Measurements from ENCODE around the gene PROM2. TPM values are rescaled to one million over a fixed set of nuclear protein-coding genes. Genes with fewer than 3 reads are reported as not detected.

The PROM2 gene
- polyA plus RNA-seq, 1 donor (not counting 4 experiments of a cell fraction or from before 2014, with no cell fraction given): 11.4 TPM

- TF ChIP-seq CTCF (optimal IDR thresholded peaks at IDR 0.05 in 1 of 3, IDR thresholded peaks at IDR 0.05 in 1 of 3, conservative IDR thresholded peaks at IDR 0.05 in 1 of 3; ENCODE audit: extremely low read depth in 1 of 3, insufficient read depth in 2 of 3, low read length in 3 of 3) (no peak), EZH2 (IDR thresholded peaks at IDR 0.05; ENCODE audit: low read length) (no peak)
- H4K20me1 ChIP-seq (ENCODE audit: control insufficient read depth, extremely low read depth, insufficient read depth, low read length): no peaks in the 10 kb centered on the region
- no peaks in the 10 kb centered on the region for H3K9me3 ChIP-seq (ENCODE audit: control insufficient read depth, low read depth, low read length)
- H3K79me2 ChIP-seq (ENCODE audit: control insufficient read depth, insufficient read depth, low read length): no peaks in the 10 kb centered on the region
- peaks cover 3% of the 10 kb centered on the region for H3K4me1 ChIP-seq (ENCODE audit: control insufficient read depth, extremely low read depth, insufficient read depth, low read length)
- H3K4me2 ChIP-seq (ENCODE audit: control insufficient read depth, extremely low read depth, insufficient read depth, low read depth, low read length): no peak overlapping the region
- H3K27me3 ChIP-seq (ENCODE audit: control insufficient read depth, extremely low read depth, insufficient read depth, low read length): no peaks in the 10 kb centered on the region
- FAIRE-seq: no peak
- H3K36me3 ChIP-seq (ENCODE audit: control insufficient read depth in 2 of 2, extremely low read depth in 1 of 2, insufficient read depth in 2 of 2, low read length in 2 of 2): peaks cover 3 to 47% of the 10 kb centered on the region in 2 experiments
- no peak overlapping the region for H3K27ac ChIP-seq (ENCODE audit: control insufficient read depth, insufficient read depth, low read length)
- H3K4me3 ChIP-seq (ENCODE audit: control insufficient read depth in 2 of 3, extremely low read depth in 1 of 3, insufficient read depth in 2 of 3, low read depth in 1 of 3, low read length in 3 of 3): no peak overlapping the region
- DNase-seq (ENCODE audit: low read depth, low spot score): no peak
- no peaks in the 10 kb centered on the region for H3K9me1 ChIP-seq (ENCODE audit: control insufficient read depth, extremely low read depth, insufficient read depth, low read length)
- no peak overlapping the region for H2AFZ ChIP-seq (ENCODE audit: control insufficient read depth, low read length)
- dilution Hi-C loops (cut with MboI; ENCODE audit: extremely low pct_ligation_motif_present, low sequenced_read_pairs): no loop called here
- no peak overlapping the region for H3K9ac ChIP-seq (ENCODE audit: control insufficient read depth, extremely low read depth, insufficient read depth, low read length)
These were observed 13.1 kb downstream of the PROM2 start for GRCh38 chr2:95287336-95287735.

- FAIRE-seq (no peak), DNase-seq (ENCODE audit: low read depth, low spot score) (no peak)
- peaks cover 8% of the 10 kb centered on the region for H3K4me1 ChIP-seq (ENCODE audit: control insufficient read depth, extremely low read depth, insufficient read depth, low read length)
- H3K9me3 ChIP-seq (ENCODE audit: control insufficient read depth, low read depth, low read length): no peaks in the 10 kb centered on the region
- no peaks in the 10 kb centered on the region for H4K20me1 ChIP-seq (ENCODE audit: control insufficient read depth, extremely low read depth, insufficient read depth, low read length)
- H2AFZ ChIP-seq (ENCODE audit: control insufficient read depth, low read length): no peak overlapping the region
- H3K36me3 ChIP-seq (ENCODE audit: control insufficient read depth in 2 of 2, extremely low read depth in 1 of 2, insufficient read depth in 2 of 2, low read length in 2 of 2): peaks cover 3 to 47% of the 10 kb centered on the region in 2 experiments
- no peaks in the 10 kb centered on the region for H3K27me3 ChIP-seq (ENCODE audit: control insufficient read depth, extremely low read depth, insufficient read depth, low read length)
- H3K79me2 ChIP-seq (ENCODE audit: control insufficient read depth, insufficient read depth, low read length): no peaks in the 10 kb centered on the region
- no peak overlapping the region for H3K4me2 ChIP-seq (ENCODE audit: control insufficient read depth, extremely low read depth, insufficient read depth, low read depth, low read length)
- TF ChIP-seq EZH2 (IDR thresholded peaks at IDR 0.05; ENCODE audit: low read length) (no peak), CTCF (optimal IDR thresholded peaks at IDR 0.05 in 1 of 3, IDR thresholded peaks at IDR 0.05 in 1 of 3, conservative IDR thresholded peaks at IDR 0.05 in 1 of 3; ENCODE audit: extremely low read depth in 1 of 3, insufficient read depth in 2 of 3, low read length in 3 of 3) (no peak)
- no peak overlapping the region for H3K4me3 ChIP-seq (ENCODE audit: control insufficient read depth in 2 of 3, extremely low read depth in 1 of 3, insufficient read depth in 2 of 3, low read depth in 1 of 3, low read length in 3 of 3)
- H3K9me1 ChIP-seq (ENCODE audit: control insufficient read depth, extremely low read depth, insufficient read depth, low read length): no peaks in the 10 kb centered on the region
- no peak overlapping the region for H3K9ac ChIP-seq (ENCODE audit: control insufficient read depth, extremely low read depth, insufficient read depth, low read length)
- H3K27ac ChIP-seq (ENCODE audit: control insufficient read depth, insufficient read depth, low read length): no peak overlapping the region
- dilution Hi-C loops (cut with MboI; ENCODE audit: extremely low pct_ligation_motif_present, low sequenced_read_pairs): no loop called here
These were observed 13.6 kb downstream of the PROM2 start for GRCh38 chr2:95287806-95288205.

Measured in keratinocyte (primary cell).